Eye (tissue), 1 donor: ENCODE results near the gene SLC25A34.

Source experiments
- DNase-seq: peaks from one replicate; pipeline ENCODE4 v3.0.0-alpha.2; 2015

SLC25A34 gene

GRCh38 chr1:15717418-15718125 lies 18.5 kb upstream of the SLC25A34 start:
- DNase-seq, result no peak

DNA sequence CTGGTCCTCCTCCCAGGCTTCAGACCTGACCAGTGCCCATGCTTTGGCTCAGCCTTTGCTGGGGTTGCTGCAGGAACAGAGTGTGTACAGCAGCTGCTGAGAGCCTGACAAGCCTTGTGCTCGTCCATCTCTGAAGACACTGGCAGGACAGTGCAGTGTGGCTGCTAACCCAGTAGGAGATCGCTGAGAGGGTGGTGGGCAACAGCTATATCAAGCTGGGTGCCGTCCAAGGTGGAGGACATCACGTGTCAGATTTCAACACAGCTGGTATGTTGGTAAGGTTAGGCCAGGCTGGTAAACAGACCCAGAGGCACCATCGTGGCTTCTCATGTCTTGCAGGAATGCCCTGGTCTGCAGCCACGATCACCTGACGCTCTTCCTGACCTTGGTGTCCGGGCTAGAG lies 17.9 kb upstream of the SLC25A34 start:
- no peak for DNase-seq

- no peak for DNase-seq
Observed at GRCh38 chr1:15719381-15720120, 16.5 kb upstream of the SLC25A34 start.

DNA sequence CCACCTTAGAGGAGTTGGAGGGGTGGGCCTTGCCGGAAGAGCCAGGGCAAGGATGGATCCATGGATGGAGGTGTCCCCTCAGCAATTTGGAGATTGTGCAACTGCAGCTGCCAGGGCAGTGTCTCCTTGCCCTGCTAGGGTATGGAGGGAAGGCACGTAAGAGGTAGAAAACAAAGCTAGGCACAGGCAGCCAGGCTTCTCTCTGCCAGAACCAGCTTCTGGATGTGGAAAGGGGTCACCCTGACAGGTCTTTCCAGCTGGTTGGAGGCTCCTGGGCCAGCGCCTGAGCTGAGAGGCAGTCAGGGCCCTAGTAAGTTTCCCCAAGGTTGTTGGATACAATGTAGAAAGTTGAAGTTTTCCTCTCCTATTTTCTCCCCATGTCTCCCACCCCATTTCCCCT lies 15.2 kb upstream of the SLC25A34 start:
- no peak for DNase-seq

- DNase-seq, result no peak
Observed at GRCh38 chr1:15722411-15722810, 13.6 kb upstream of the SLC25A34 start.

DNA sequence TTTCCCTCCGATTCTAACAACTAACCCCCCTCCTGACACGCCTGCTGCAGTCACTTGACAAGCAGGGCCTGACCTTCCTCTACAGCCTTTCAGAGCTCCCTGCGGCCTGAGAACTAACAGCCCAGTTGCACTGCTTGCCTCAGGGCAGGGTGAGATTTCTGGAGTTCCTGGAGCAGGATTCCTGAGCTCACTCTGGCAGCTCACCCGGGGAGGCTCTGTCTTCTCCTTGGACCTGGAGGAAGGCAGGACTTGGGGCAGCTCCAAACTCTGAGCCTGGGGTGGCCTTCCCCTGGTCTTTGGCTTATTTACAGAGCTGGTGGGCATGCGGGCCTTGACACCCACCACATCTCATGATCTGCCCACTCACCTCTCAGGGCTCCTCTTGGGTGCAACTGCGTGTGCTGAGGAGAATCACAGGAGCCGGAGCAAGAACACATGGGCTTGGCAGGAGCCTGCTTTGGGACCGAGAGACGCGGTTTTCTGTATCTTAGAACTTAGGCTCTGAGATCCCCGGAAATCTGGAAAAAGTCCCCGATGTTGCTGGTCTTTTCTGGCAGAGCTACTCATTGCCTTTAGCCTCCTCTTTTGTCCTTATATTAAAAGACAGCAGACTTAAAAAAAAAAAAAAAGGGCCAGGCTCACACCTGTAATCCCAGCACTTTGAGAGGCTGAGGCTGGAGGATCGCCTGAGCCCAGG lies 13.1 kb upstream of the SLC25A34 start:
- DNase-seq, result no peak

DNA sequence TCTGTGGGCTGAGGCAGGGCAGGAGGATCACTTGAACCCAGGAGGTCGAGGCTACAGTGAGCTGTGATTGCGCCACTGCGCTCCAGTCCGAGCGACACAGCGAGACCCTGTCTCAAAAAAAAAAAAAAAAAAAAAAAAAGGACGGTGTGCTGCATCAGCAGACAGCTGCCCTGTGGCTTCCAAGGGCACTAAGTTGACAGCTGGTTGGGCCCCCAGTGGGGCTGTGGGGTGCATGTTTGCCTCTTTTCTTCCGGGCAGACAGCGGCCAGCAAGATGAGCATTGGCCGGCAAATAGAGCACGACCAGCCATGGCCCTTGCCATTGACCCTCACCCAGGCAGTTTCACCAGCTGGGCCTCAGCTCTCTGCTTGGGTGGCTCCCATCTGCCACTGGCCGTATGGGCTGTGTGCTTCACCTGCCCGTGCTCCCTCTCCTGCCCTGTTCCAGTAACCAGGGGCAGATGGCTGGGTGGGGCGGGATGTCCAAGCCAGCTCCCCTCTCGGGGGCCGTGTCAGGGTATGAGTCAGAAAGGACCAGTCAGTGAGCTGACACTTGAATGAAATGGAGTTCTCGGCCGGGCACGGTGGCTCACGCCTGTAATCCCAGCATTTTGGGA lies 12.3 kb upstream of the SLC25A34 start:
- DNase-seq, result peak; percentile 51

GRCh38 chr1:15724949-15725880 lies 10.8 kb upstream of the SLC25A34 start:
- DNase-seq, result no peak

DNA sequence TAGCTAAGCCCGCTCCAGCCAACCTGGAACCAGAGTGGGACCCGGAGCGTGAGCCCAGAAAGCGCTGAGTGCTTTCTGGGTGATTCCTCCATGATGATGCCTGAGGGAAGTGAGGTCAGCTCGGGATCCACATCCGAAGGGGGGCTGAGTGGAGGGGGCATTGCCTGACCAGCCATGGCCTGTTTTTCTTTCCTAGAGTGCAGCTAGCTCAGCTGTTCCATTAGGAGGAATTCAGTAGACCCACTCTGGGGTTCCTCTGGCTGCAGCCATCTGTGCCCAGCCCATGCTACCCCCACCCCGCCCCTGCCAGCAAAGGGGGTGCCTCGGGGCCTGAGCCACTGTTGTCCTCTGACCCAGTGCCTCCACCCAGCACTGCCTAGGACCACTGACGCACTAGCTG lies 9.6 kb upstream of the SLC25A34 start:
- DNase-seq, result no peak

GRCh38 chr1:15727021-15727420 lies 9.0 kb upstream of the SLC25A34 start:
- no peak for DNase-seq

GRCh38 chr1:15727424-15727823 lies 8.6 kb upstream of the SLC25A34 start:
- DNase-seq, result no peak

GRCh38 chr1:15727866-15728534 lies 8.1 kb upstream of the SLC25A34 start:
- no peak for DNase-seq

GRCh38 chr1:15728937-15729657 lies 7.0 kb upstream of the SLC25A34 start:
- no peak for DNase-seq

DNA sequence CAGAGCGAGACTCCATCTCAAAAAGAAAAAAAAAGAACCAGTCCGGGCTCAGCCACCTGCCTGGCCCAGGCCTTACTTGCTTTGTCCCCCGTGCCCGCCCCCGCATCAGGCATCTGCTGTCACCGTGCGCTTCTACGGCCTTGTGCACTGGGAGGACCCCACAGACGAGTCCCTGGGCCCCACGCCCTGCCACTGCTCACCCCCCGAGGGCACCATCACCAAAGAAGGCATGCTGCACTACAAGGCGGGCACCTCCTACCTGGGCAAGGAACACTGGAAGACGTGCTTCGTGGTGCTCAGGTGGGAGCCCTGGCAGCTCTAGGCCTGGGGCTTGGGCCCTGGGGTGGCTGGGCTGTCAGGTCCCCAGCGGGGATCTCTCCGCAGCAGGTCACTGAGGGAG lies 5.6 kb upstream of the SLC25A34 start:
- no peak for DNase-seq

DNA sequence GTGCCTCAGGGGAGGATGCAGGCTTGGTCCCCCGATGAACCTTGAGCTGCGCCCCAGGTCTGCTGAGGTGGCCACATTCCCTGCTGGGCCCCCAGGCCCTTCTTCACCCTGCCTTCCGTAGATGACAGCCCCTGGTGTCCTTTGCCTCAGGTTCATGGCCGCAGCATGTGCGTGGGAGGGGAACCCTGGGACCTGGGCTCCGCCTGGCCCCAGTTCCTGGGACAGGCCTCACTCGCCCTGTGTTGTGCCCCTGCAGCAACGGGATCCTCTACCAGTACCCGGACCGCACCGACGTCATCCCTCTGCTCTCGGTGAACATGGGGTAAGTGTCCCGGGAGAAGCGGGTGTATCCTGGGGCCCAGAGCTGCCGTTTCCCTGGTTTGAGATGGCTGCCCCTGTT lies 5.1 kb upstream of the SLC25A34 start:
- DNase-seq, result no peak

GRCh38 chr1:15731735-15732685 lies 4.0 kb upstream of the SLC25A34 start:
- DNase-seq, result no peak

- no peak for DNase-seq
Observed at GRCh38 chr1:15732686-15733081, 3.4 kb upstream of the SLC25A34 start.

GRCh38 chr1:15733218-15733725 lies 2.8 kb upstream of the SLC25A34 start:
- DNase-seq, result no peak

DNA sequence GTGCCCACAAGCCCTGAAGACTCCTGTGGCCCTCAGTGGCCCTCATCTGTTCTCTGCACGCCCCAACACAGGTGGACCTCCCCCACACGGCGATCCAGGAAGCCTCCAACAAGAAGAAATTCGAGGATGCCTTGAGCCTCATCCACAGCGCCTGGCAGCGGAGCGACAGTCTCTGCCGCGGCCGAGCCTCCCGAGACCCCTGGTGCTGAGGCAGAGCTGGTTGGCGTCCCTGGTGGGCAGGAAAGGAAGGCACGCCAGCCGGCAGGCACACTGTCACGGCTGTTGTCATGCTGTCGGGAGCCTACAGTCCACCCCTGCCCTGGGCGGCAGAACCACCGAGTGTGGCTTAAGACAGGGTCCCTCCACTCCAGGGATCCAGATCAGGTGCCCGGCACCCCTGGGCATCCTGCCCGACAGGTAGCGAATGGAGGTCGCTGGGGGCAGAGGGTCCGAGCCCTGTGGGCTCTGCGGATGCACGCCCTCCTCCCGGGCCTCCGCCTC lies 2.3 kb upstream of the SLC25A34 start:
- no peak for DNase-seq
